ENCODE results near the gene MROH9.

GRCh38 chr1:171090604-171091003 is 155.3 kb downstream of the MROH9 start, which contains the start of gene FMO3:
- no peak for TF ChIP-seq CTCF (IDR thresholded peaks at IDR 0.05 in 4 of 5, conservative IDR thresholded peaks at IDR 0.05 in 1 of 5)
- no peak for TF ChIP-seq POLR2A (IDR thresholded peaks at IDR 0.05)
